BJ (cell line): ENCODE measurements around the gene XRCC4. TPM values are rescaled to one million over a fixed set of nuclear protein-coding genes. Genes with fewer than 3 reads are reported as not detected.

Source experiments
- CTCF ChIA-PET: fragments of 350-600 bp; formaldehyde crosslinking; extraction: SDS; loops from one replicate; lab custom pipeline; 2021; ENCODE audit warnings: antibody characterized with exemption, inconsistent platforms; lab: Yijun Ruan, JAX
- POLR2A ChIA-PET: fragments of 300-600 bp; sonication (Branson Sonifier 250); formaldehyde crosslinking; extraction: SDS; loops from one replicate; lab custom pipeline; 2021; ENCODE audit warnings: antibody characterized with exemption; lab: Charles Lee
- DNase-seq: peaks from one replicate; pipeline ENCODE4 v3.0.0-alpha.2; 2011; ENCODE audit warnings: low read depth
- H3K27me3 ChIP-seq: 2 replicates; pipeline ENCODE4 v1.6.0; 2011; ENCODE audit warnings: low read length; ENCODE audit not compliant: control insufficient read depth, insufficient read depth
- H3K36me3 ChIP-seq: 2 replicates; pipeline ENCODE4 v1.5.1; 2011; ENCODE audit warnings: low read length; ENCODE audit not compliant: control insufficient read depth, insufficient read depth
- H3K4me3 ChIP-seq: 2 replicates; pipeline ENCODE4 v1.5.1; 2011; ENCODE audit warnings: low read depth, mild to moderate bottlenecking, control low read depth, low read length
- polyA plus RNA-seq: library from polyadenylated mRNA; depleted of rRNA; stranded (reverse); fragments of >200 nt; gene quantifications from 2 replicates; pipeline ENCODE4 v1.2.3, GENCODE V29; 2011
- TF ChIP-seq, protein P1 (sequence below): IDR thresholded peaks from 2 replicates; pipeline ENCODE4 v1.5.1; 2011; ENCODE audit warnings: low read depth, mild to moderate bottlenecking, control low read depth, inconsistent platforms, low read length, moderate library complexity; ENCODE audit not compliant: insufficient read depth

Gene XRCC4
- polyA plus RNA-seq, 1 experiment = 1.6 TPM

DNA sequence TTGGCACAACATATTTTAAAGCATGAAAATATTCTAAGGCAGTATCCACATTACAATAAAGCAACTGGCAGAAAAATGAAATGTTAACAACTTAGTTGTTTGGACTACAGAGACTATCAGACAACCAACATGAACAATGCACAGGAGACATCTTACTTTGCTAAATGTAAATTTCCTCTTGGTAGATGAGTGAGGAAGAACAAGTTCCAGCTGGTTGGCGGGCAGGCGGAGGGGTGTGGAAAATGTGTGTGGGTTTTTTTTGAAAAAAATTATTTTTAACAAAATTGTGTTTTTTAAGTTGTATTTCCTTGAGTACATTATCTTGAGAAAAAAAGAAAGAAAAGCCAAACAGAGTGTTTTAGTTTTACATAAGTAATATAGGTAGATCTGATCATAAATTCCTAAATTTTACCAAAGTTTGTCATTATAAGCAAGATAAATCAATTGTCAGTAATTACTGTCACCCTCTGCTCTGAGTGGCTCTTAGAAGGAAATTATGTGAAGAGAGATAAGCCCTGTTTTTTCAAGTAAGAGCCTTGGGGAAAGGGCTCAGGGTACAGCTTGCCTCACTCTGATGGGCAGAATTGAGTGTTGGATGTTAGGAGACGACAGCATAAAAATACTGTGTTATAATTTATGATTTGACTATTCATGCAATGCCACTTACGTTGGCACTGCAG lies 42.7 kb upstream of the XRCC4 start:
- no peaks in the 10 kb centered on the region for H3K27me3 ChIP-seq
- no peak overlapping the region for H3K4me3 ChIP-seq
- no peak for DNase-seq
- ChIA-PET CTCF (no interaction called here), POLR2A (no interaction called here)
- H3K36me3 ChIP-seq = no peaks in the 10 kb centered on the region
- TF ChIP-seq, protein P1, sequence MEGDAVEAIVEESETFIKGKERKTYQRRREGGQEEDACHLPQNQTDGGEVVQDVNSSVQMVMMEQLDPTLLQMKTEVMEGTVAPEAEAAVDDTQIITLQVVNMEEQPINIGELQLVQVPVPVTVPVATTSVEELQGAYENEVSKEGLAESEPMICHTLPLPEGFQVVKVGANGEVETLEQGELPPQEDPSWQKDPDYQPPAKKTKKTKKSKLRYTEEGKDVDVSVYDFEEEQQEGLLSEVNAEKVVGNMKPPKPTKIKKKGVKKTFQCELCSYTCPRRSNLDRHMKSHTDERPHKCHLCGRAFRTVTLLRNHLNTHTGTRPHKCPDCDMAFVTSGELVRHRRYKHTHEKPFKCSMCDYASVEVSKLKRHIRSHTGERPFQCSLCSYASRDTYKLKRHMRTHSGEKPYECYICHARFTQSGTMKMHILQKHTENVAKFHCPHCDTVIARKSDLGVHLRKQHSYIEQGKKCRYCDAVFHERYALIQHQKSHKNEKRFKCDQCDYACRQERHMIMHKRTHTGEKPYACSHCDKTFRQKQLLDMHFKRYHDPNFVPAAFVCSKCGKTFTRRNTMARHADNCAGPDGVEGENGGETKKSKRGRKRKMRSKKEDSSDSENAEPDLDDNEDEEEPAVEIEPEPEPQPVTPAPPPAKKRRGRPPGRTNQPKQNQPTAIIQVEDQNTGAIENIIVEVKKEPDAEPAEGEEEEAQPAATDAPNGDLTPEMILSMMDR = no peak

DNA sequence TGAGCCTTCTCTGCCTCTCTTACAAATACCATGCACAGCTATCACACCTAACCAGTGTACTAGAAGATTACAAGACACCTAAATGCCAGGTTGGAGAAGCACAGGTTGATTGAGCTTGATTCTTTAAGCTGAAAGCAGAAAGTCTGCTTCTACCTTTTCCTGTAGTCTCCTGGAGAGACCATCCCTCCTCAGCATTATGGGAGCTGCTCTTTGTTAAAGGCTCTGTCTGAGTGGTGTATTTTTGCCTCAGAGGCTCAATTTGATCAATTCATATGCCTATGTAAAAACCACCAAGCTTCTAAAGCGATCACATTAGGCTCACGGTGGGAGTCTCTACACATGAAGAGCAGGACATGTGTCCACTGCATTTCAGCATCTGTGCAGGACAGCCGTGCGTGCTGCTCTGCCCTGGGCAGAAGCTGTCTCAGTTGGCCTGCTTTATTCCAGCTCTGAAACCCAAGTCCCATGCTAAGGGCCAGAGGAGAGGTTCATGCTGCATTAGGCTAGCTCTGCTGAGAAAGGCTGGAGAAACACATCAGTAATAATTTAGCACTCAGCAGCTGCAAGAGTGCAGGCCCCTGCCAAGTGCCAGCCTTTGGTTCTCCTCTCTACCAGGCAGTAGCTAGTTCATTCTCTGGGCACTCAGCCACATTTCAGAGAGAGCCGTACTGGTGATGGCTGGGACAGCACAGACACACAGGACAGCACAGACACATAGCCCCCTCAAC lies 41.8 kb upstream of the XRCC4 start:
- TF ChIP-seq, protein P1 = no peak
- Histone ChIP-seq H3K36me3 (no peaks in the 10 kb centered on the region), H3K4me3 (no peak overlapping the region), H3K27me3 (no peaks in the 10 kb centered on the region)
- no peak for DNase-seq
- ChIA-PET POLR2A (no interaction called here), CTCF (no interaction called here)

DNA sequence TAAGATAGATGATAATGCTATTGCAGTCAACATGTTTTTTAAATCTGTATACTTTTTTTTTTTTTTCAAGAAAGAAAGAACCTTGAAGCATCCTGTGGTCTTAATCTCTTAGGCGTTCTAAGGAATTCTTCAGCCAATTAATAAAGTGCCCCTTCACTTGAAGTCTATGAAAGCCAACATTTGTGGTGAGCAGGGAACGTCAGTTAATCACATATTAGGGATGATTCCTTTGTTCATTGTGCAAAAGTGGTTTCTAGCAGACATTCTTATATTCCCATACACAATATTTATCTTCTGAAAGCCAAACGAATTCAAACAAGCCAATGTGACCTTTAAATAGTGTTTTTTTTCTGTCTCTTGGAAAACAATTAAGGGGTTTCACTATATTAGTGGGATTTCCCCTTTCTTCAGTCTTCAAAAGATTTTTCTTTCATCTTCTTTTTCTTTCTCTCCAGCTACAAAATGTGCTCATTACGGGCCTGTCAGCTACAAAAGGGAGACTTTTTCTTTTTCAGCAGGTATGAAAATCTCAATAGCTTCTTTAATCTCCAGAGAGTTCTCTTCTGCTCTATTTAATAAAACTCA lies 40.3 kb upstream of the XRCC4 start:
- POLR2A ChIA-PET = no interaction called here
- TF ChIP-seq, protein P1 = no peak
- H3K36me3 ChIP-seq = no peaks in the 10 kb centered on the region
- H3K4me3 ChIP-seq = no peak overlapping the region
- no peaks in the 10 kb centered on the region for H3K27me3 ChIP-seq
- CTCF ChIA-PET = interaction anchor here (0.7 kb wide), 1 partner anchor 16 kb away, joined by 3 read pairs; no protein-coding TSS in a partner anchor
- no peak for DNase-seq

DNA sequence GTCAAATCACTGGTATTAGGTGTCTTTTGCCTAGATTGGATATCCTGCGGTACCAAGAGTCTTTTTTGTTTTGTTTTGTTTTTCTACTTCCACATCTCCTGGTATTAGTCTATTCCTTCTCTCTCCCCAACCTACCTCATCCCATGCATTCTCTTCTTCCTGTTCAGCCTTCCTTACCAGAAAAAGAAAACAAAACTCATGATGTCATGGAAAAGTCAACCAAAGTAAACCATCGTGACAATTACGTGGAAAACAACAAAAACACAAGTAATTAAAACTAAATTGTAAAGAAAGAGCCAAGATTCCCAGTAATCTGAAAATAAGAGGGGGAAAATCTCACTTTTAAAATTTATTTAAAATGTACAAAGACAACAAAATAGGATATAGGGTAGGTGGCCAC lies 38.4 kb upstream of the XRCC4 start:
- TF ChIP-seq, protein P1 = no peak
- CTCF ChIA-PET = no interaction called here
- no peaks in the 10 kb centered on the region for H3K36me3 ChIP-seq
- no peak overlapping the region for H3K4me3 ChIP-seq
- POLR2A ChIA-PET = no interaction called here
- DNase-seq = no peak
- H3K27me3 ChIP-seq = no peaks in the 10 kb centered on the region

DNA sequence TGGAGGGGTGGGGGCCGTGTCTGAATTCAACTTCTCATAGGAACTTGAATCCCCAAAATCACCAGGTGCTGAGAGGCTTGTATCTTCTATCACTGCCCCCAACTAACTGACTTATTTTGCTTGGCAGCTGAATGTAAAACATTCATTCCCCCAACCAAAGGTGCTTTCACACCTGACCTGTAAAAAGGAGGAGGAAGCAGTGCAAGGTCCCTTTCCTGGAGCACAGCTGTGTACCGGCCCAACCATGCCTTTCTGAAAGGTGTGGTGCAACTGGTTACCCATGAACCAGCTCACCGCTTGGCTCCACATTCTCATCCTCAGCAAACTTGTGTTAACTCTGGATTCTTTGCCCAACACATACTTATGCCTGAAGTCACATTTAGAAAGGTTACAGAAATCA lies 34.8 kb upstream of the XRCC4 start:
- no peak for DNase-seq
- TF ChIP-seq, protein P1 = no peak
- Histone ChIP-seq H3K36me3 (no peaks in the 10 kb centered on the region), H3K4me3 (no peak overlapping the region), H3K27me3 (no peaks in the 10 kb centered on the region)
- POLR2A ChIA-PET = no interaction called here
- CTCF ChIA-PET = no interaction called here
